ENCODE measurements around the gene FTSJ3. TPM values are rescaled to one million over a fixed set of nuclear protein-coding genes. Genes with fewer than 3 reads are reported as not detected.

Gene FTSJ3
- total RNA-seq, 1 experiment from 2014 or later, result 80.3 TPM

- no peak overlapping the region for H3K4me3 Mint-ChIP-seq
- Histone ChIP-seq H3K79me1 (ENCODE audit: insufficient read depth, low read depth, low read length, poor library complexity, severe bottlenecking) (no peaks in the 10 kb centered on the region), H4K20me1 (ENCODE audit: control insufficient read depth, insufficient read depth, insufficient read length) (no peaks in the 10 kb centered on the region), H2BK12ac (ENCODE audit: insufficient read length, low read depth, low read length) (no peak overlapping the region), H3K79me2 (ENCODE audit: insufficient read depth, low read length) (peaks cover 1% of the 10 kb centered on the region; the same call in 1 of the 2 replicates), H3K4me2 (ENCODE audit: insufficient read depth, insufficient read length, low read length) (no peak overlapping the region), H3T11ph (ENCODE audit: low read length) (no peak overlapping the region), H3K18ac (ENCODE audit: insufficient read length, low read depth, low read length) (no peak overlapping the region), H2BK20ac (ENCODE audit: low read depth, low read length, poor library complexity, severe bottlenecking) (no peak overlapping the region), H2AFZ (ENCODE audit: low read length) (no peak overlapping the region), H2BK15ac (ENCODE audit: low read depth, low read length) (no peak overlapping the region), H3K4me1 (ENCODE audit: insufficient read depth, low read length) (no peaks in the 10 kb centered on the region), H2BK120ac (ENCODE audit: low read depth, low read length, poor library complexity, severe bottlenecking) (no peak overlapping the region), H3K23me2 (ENCODE audit: insufficient read length, low read depth, low read length, poor library complexity, severe bottlenecking) (peaks cover 1% of the 10 kb centered on the region), H3K27me3 (ENCODE audit: insufficient read depth, low read length) (no peaks in the 10 kb centered on the region), H3K56ac (ENCODE audit: insufficient read length, low read depth, low read length) (no peak overlapping the region), H3K14ac (ENCODE audit: insufficient read depth, low read length) (no peak overlapping the region), H2BK5ac (ENCODE audit: insufficient read length, low read length) (no peak overlapping the region), H3K23ac (ENCODE audit: insufficient read length, low read depth, low read length) (no peak overlapping the region), H3K9me3 (ENCODE audit: control insufficient read depth, low read depth, low read length) (no peaks in the 10 kb centered on the region), H4K5ac (ENCODE audit: insufficient read length, low read depth, low read length) (no peak overlapping the region), H3K4ac (ENCODE audit: low read depth, low read length) (no peak overlapping the region), H3K27ac (ENCODE audit: insufficient read length, low read depth, low read length) (no peak overlapping the region), H4K8ac (replicated peaks; ENCODE audit: insufficient read length, low read depth, low read length) (no peak overlapping the region), H4K91ac (ENCODE audit: insufficient read length, low read depth, low read length) (no peak overlapping the region), H3K9ac (ENCODE audit: extremely low read depth, insufficient read length, low read length) (no peak overlapping the region), H2AK5ac (ENCODE audit: insufficient read length, low read length) (no peak overlapping the region)
- DNase-seq, result no peak
- no peaks in the 10 kb centered on the region; the same call in 1 of the 2 replicates for H3K27me3 Mint-ChIP-seq (ENCODE audit: low read depth)
- H3K27ac Mint-ChIP-seq, result no peak overlapping the region
- H3K4me1 Mint-ChIP-seq, result peaks cover 6 to 7% of the 10 kb centered on the region in 2 experiments
- TF ChIP-seq CTCF (conservative IDR thresholded peaks at IDR 0.05), result no peak
- H3K36me3 Mint-ChIP-seq (ENCODE audit: insufficient read depth in 1 of 3, low read depth in 3 of 3), result peaks cover 62 to 97% (median 84%) of the 10 kb centered on the region in 3 experiments
- H3K9me3 Mint-ChIP-seq, result no peaks in the 10 kb centered on the region; a peak in 1 of 5 replicates
Measured at GRCh38 chr17:63822537-63822936, 4.9 kb downstream of the FTSJ3 start.
